ENCODE measurements around the gene MBD5. TPM values are rescaled to one million over a fixed set of nuclear protein-coding genes. Genes with fewer than 3 reads are reported as not detected.

The MBD5 gene
- polyA plus RNA-seq, 2 of the 4 experiments (the other 2 are of a cell fraction), result 5.4 to 24.1 TPM

- Histone ChIP-seq H3K4me1 (no peaks in the 10 kb centered on the region), H3K4me3 (no peak overlapping the region), H3K4me2 (no peak overlapping the region), H3K9me3 (no peaks in the 10 kb centered on the region), H3K27ac (no peak overlapping the region)
- POLR2A ChIA-PET, result no interaction called here
- ATAC-seq (no peak), DNase-seq (ENCODE audit: low read depth in 1 of 2, low spot score in 1 of 2) (no peak), FAIRE-seq (no peak)
- TF ChIP-seq RFX5 (IDR thresholded peaks at IDR 0.05) (no peak), NFE2L2 (conservative IDR thresholded peaks at IDR 0.05; ENCODE audit: low read length) (no peak), NPAS2 (CRISPR knock-in tag; IDR thresholded peaks at IDR 0.05; ENCODE audit: borderline replicate concordance) (no peak), USF2 (IDR thresholded peaks at IDR 0.05) (no peak), ZSCAN20 (CRISPR knock-in tag; IDR thresholded peaks at IDR 0.05) (no peak), KDM1A (IDR thresholded peaks at IDR 0.05; ENCODE audit: low read depth) (no peak)
- 52% methylated on average over 7 of the region's 7 CpGs for WGBS (ENCODE audit: missing lambda C conversion rate)
- CTCF ChIA-PET, result interaction anchor here (0.6 kb wide), 1 partner anchor 581 kb away, joined by 3 read pairs; no protein-coding TSS in a partner anchor
Measured at GRCh38 chr2:148519013-148519412, 498.1 kb downstream of the MBD5 start.

GRCh38 chr2:148521181-148521580, 500.3 kb downstream of the MBD5 start:
- no peak overlapping the region for H3K27ac ChIP-seq
- ATAC-seq, result 0 out of 6 replicates have a peak, but pooled peaks of 1 of the 2 experiments have one; percentile 30
- DNase-seq (ENCODE audit: low read depth in 1 of 2, low spot score in 1 of 2), result no peak
- ChIA-PET CTCF (interaction anchor here (0.8 kb wide), 1 partner anchor 12 kb away, joined by 4 read pairs; no protein-coding TSS in a partner anchor), POLR2A (no interaction called here)
- no peak overlapping the region for H3K4me2 ChIP-seq
- 6% methylated on average over 1 of the region's 1 CpG for WGBS (ENCODE audit: missing lambda C conversion rate)
- TF ChIP-seq EHMT2 (IDR thresholded peaks at IDR 0.05; ENCODE audit: low read depth), result no peak
- TF ChIP-seq MAFK (IDR thresholded peaks at IDR 0.05; ENCODE audit: partially characterized antibody), result no peak
- TF ChIP-seq PHF8 (IDR thresholded peaks at IDR 0.05; ENCODE audit: borderline replicate concordance, low read depth), result no peak
- H3K4me3 ChIP-seq, result no peak overlapping the region
- no peak for FAIRE-seq
- H3K4me1 ChIP-seq, result no peaks in the 10 kb centered on the region
- H3K9me3 ChIP-seq, result no peaks in the 10 kb centered on the region

GRCh38 chr2:148523315-148523714, 502.4 kb downstream of the MBD5 start:
- WGBS (ENCODE audit: missing lambda C conversion rate), result 4% methylated on average over 1 of the region's 1 CpG
- H3K4me2 ChIP-seq, result no peak overlapping the region
- CTCF ChIA-PET, result interaction anchor here (0.6 to 1.3 kb wide), 2 partner anchors 14 to 349 kb away, joined by 3 to 5 read pairs; no protein-coding TSS in a partner anchor

GRCh38 chr2:148524519-148524919, 503.6 kb downstream of the MBD5 start:
- no peak for FAIRE-seq
- CTCF ChIA-PET, result interaction anchor here (0.7 kb wide), 1 partner anchor 461 kb away, joined by 3 read pairs; no protein-coding TSS in a partner anchor

More at GRCh38 chr2:148523315-148523714, 502.4 kb downstream of the MBD5 start:
- Histone ChIP-seq H3K9me3 (no peaks in the 10 kb centered on the region), H3K4me3 (no peak overlapping the region), H3K27ac (no peak overlapping the region), H3K4me1 (no peaks in the 10 kb centered on the region)
- TF ChIP-seq CHD4 (IDR thresholded peaks at IDR 0.05; ENCODE audit: borderline replicate concordance), result no peak
- no peak for TF ChIP-seq NR3C1 (IDR thresholded peaks at IDR 0.05)
- TF ChIP-seq POLR2A (IDR thresholded peaks at IDR 0.05; ENCODE audit: low read length), result no peak
- TF ChIP-seq FOSL2 (IDR thresholded peaks at IDR 0.05), result no peak
- TF ChIP-seq FOSL2 (CRISPR knock-in tag; IDR thresholded peaks at IDR 0.05), result no peak
- TF ChIP-seq EHF (CRISPR knock-in tag; IDR thresholded peaks at IDR 0.05), result no peak
- TF ChIP-seq CBX8 (IDR thresholded peaks at IDR 0.05), result no peak
- TF ChIP-seq BCL3 (IDR thresholded peaks at IDR 0.05), result no peak
- no peak for TF ChIP-seq EP300 (IDR thresholded peaks at IDR 0.05)
- TF ChIP-seq PHF8 (IDR thresholded peaks at IDR 0.05; ENCODE audit: borderline replicate concordance, low read depth), result no peak
- TF ChIP-seq RFX5 (IDR thresholded peaks at IDR 0.05), result no peak
- TF ChIP-seq HES2 (IDR thresholded peaks at IDR 0.05), result no peak
- no peak for TF ChIP-seq TFCP2L1 (CRISPR knock-in tag; IDR thresholded peaks at IDR 0.05)
- TF ChIP-seq MAFK (IDR thresholded peaks at IDR 0.05; ENCODE audit: partially characterized antibody), result no peak
- no peak for FAIRE-seq
- POLR2A ChIA-PET, result no interaction called here
- no peak for ATAC-seq
- no peak for DNase-seq (ENCODE audit: low read depth in 1 of 2, low spot score in 1 of 2)

More at GRCh38 chr2:148524519-148524919, 503.6 kb downstream of the MBD5 start:
- H3K27ac ChIP-seq, result no peak overlapping the region
- WGBS (ENCODE audit: missing lambda C conversion rate), result 71% methylated on average over 1 of the region's 1 CpG
- H3K4me2 ChIP-seq, result no peak overlapping the region
- H3K9me3 ChIP-seq, result no peaks in the 10 kb centered on the region
- H3K4me3 ChIP-seq, result no peak overlapping the region
- POLR2A ChIA-PET, result no interaction called here
- ATAC-seq (no peak), DNase-seq (ENCODE audit: low read depth in 1 of 2, low spot score in 1 of 2) (no peak)
- TF ChIP-seq POLR2A (IDR thresholded peaks at IDR 0.05; ENCODE audit: low read length) (no peak), USF2 (IDR thresholded peaks at IDR 0.05) (no peak), SREBF2 (IDR thresholded peaks at IDR 0.05) (no peak), HOXB13 (CRISPR knock-in tag; IDR thresholded peaks at IDR 0.05; ENCODE audit: low read depth) (no peak), JUN (IDR thresholded peaks at IDR 0.05) (no peak), ELK1 (IDR thresholded peaks at IDR 0.05; ENCODE audit: low read depth, low read length) (no peak), RNF2 (IDR thresholded peaks at IDR 0.05; ENCODE audit: borderline replicate concordance, low read depth) (no peak), HDAC2 (IDR thresholded peaks at IDR 0.05) (no peak), JUNB (IDR thresholded peaks at IDR 0.05) (no peak), CHD2 (IDR thresholded peaks at IDR 0.05; ENCODE audit: low read length, partially characterized antibody) (no peak), ESRRA (IDR thresholded peaks at IDR 0.05; ENCODE audit: borderline replicate concordance, low read length) (no peak), TFCP2L1 (CRISPR knock-in tag; IDR thresholded peaks at IDR 0.05) (no peak), FOXS1 (CRISPR knock-in tag; IDR thresholded peaks at IDR 0.05) (no peak), BHLHE40 (IDR thresholded peaks at IDR 0.05; ENCODE audit: low read depth, low read length) (no peak)
- no peaks in the 10 kb centered on the region for H3K4me1 ChIP-seq

Measured in A549 (cell line).